GM12878 (cell line): ENCODE measurements around the gene PYGB.

Experiments used
- CBFB ChIP-seq: IDR thresholded peaks from 2 replicates; pipeline ENCODE4 v1.6.1; 2016; ENCODE audit warnings: antibody characterized with exemption, low read depth
- FOS ChIP-seq: IDR thresholded peaks from 3 replicates; pipeline ENCODE4 v1.6.1; 2011; ENCODE audit warnings: borderline replicate concordance; ENCODE audit not compliant: insufficient read length; ENCODE audit errors: extremely low read depth
- NBN ChIP-seq: fragments of 450-650 bp; IDR thresholded peaks from 2 replicates; pipeline ENCODE4 v1.6.1; 2016
- NFIC ChIP-seq: IDR thresholded peaks from 2 replicates; pipeline ENCODE4 v1.6.1; 2012; ENCODE audit warnings: low read depth, mild to moderate bottlenecking, inconsistent platforms, low read length, moderate library complexity
- NR2C1 ChIP-seq: fragments of 450-650 bp; IDR thresholded peaks from 2 replicates; pipeline ENCODE4 v1.6.1; 2017; ENCODE audit warnings: antibody characterized with exemption, mild to moderate bottlenecking, moderate library complexity
- POLR2AphosphoS5 ChIP-seq: IDR thresholded peaks from 2 replicates; pipeline ENCODE4 v1.6.1; 2011; ENCODE audit warnings: mild to moderate bottlenecking, low read length, inconsistent platforms
- USF2 ChIP-seq: IDR thresholded peaks from 2 replicates; pipeline ENCODE4 v1.6.1; 2011; ENCODE audit warnings: low read depth, low read length, improper control_type of control experiment, borderline replicate concordance
- ZSCAN29 ChIP-seq: fragments of 450-650 bp; IDR thresholded peaks from 2 replicates; pipeline ENCODE4 v1.6.1; 2017; ENCODE audit warnings: mild to moderate bottlenecking, moderate library complexity
- TF ChIP-seq, protein P1 (sequence below), 3 experiments: IDR thresholded peaks in 2 of 3; conservative IDR thresholded peaks in 1 of 3; 2 replicates each; pipeline ENCODE4 v1.5.1; 2011; ENCODE audit warnings: low read depth in 3 of 3, low read length in 3 of 3, mild to moderate bottlenecking in 3 of 3, control low read depth in 2 of 3, moderate library complexity in 2 of 3, inconsistent platforms in 1 of 3, mixed read lengths in 1 of 3; ENCODE audit not compliant: control insufficient read depth in 2 of 3, insufficient read depth in 1 of 3; ENCODE audit errors: extremely low read depth in 1 of 3

DNA sequence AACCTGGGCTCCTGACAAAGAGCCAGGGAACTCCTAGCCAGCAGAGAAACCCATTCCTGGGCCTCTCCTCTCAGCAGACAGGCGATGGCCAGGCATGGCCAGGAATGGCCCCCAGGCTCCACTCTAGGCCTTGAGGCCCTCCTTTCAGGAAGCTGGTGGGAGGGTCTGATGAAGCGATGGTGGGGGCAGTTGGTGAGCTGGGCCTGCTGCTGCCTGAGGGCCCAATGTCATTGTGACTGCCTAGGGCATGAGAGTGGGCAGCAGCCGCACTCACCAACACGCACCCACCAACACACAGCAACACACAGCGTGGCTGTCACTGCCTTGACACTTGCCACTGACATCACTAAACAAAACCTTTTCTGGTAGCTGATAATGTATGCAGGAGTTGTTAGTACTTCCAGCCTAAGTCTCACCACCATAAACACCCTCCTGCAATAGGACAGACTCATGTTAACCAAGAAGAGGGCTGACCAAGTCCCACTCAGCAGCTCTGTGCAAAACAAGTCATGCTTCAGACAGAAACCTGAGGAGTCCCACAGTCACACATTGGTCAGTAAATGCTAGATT lies 73.5 kb downstream of the PYGB start:
- no peak for TF ChIP-seq NFIC
- no peak for TF ChIP-seq POLR2AphosphoS5
- no peak for TF ChIP-seq NBN
- TF ChIP-seq ZSCAN29, result no peak
- TF ChIP-seq CBFB, result no peak
- TF ChIP-seq NR2C1, result no peak
- TF ChIP-seq FOS, result no peak
- TF ChIP-seq, protein P1, sequence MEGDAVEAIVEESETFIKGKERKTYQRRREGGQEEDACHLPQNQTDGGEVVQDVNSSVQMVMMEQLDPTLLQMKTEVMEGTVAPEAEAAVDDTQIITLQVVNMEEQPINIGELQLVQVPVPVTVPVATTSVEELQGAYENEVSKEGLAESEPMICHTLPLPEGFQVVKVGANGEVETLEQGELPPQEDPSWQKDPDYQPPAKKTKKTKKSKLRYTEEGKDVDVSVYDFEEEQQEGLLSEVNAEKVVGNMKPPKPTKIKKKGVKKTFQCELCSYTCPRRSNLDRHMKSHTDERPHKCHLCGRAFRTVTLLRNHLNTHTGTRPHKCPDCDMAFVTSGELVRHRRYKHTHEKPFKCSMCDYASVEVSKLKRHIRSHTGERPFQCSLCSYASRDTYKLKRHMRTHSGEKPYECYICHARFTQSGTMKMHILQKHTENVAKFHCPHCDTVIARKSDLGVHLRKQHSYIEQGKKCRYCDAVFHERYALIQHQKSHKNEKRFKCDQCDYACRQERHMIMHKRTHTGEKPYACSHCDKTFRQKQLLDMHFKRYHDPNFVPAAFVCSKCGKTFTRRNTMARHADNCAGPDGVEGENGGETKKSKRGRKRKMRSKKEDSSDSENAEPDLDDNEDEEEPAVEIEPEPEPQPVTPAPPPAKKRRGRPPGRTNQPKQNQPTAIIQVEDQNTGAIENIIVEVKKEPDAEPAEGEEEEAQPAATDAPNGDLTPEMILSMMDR (IDR thresholded peaks at IDR 0.05 in 2 of 3, conservative IDR thresholded peaks at IDR 0.05 in 1 of 3; ENCODE audit: control insufficient read depth in 2 of 3, extremely low read depth in 1 of 3, insufficient read depth in 1 of 3, low read depth in 3 of 3, low read length in 3 of 3), result no peak
- no peak for TF ChIP-seq USF2
